RCC 7860 (cell line): ENCODE measurements around the gene SCN2B.

Experiments
- DNase-seq: peaks from one replicate; pipeline ENCODE4 v3.0.0-alpha.2; 2015; ENCODE audit warnings: low spot score
- FAIRE-seq: peaks from 2 replicates; lab custom pipeline; 2012; peaks lifted over from hg19 to GRCh38; lab: Jason Lieb, UNC

The SCN2B gene, protein sequence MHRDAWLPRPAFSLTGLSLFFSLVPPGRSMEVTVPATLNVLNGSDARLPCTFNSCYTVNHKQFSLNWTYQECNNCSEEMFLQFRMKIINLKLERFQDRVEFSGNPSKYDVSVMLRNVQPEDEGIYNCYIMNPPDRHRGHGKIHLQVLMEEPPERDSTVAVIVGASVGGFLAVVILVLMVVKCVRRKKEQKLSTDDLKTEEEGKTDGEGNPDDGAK

DNA sequence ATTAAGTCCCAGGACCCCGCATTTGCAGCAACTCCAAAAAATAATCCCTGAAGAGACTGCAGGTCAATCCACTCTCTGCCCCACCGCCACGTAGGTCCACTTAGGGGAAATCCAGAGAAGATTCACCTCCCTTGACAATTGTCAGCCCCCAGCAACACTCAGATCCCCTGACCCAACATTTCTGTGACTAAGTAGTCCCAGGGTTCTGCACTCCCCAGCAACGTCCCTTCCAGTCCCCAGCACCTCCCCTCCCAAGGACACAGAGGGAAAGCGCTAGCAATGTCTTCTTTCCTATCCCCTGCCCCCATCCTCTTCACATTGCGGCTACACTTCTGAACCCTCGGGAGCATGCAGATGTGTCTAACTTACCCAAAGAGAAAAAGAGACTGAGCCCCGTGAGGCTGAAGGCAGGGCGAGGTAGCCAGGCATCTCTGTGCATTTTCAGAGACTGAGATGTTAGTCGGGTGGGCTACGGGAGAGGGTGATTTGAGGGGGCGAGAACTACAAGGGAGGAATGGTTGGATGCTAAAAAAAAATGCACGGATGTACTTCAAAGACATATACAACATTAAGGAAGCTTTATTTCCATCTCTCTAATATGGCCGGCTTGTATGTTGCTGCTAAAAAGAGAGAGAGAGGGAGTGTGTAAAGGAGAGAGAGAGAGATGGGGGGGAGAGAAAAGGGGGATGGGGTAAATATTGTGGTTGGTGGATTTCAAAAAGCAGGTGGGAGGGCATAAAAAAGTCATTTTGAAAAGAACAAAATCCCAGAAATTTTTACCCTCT is at the start of gene SCN2B:
Gene SCN2B, minus strand, starts transcription at position 647 of the 785 bp plus-strand sequence. Its CDS starts 208 bp downstream, at position 439.
- no peak for FAIRE-seq
- no peak for DNase-seq

DNA sequence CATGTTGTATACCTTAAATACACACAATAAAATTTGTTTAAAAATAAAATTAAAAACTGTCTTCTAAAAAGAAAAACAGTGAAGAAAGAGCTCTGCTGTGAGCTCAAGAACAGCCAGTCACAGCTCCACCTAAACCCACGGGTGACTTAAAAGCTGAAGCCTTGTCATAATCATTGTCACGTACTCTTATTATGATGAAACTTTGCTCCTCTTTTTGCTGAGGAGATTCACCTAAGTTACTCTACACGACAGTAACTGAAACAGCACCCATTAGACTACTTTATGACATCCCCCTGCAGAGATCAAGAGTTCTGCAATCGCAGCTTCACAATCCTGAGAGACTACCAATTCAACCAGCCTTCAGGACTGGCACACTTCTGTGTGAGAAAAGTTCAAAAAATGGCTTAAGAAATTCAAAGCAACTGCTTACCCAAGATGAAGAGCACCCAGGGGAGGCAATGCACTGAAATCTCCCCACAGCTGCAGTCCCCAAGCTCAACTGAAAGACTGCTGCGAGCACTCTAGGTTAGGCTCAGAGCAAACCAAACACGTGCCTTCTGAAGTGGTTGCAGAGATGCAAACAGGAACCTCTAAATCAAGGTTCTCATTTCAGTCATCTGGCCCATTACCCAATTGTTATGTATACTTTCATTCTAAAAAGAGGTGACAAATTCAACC is 48.2 kb upstream of the SCN2B start, which contains the start of gene JAML:
Gene JAML, minus strand, starts transcription at position 501 of the 678 bp plus-strand sequence. CDS start 10,145 bp downstream, outside the sequence.
- no peak for DNase-seq
- FAIRE-seq: no peak

DNA sequence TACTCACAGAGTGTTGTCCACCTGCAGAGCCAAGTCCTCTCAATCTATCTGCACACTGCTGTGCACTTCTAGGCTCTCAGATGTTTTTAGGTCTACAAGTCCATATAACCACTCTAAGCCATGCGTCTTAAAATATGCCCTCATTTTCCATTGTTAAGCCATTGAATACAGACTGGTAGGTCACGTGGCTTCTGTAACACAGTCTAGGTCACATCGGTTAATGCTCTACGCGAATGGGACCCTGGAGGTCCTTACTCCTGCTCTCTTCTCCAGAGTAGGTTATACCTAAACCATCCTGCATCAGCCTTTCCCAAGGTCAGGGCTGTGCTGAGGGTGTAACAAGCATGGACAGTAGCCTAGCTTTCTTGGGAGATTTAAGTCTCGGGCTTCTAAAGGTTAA is 47.6 kb upstream of the SCN2B start:
- DNase-seq (no peak), FAIRE-seq (no peak)

DNA sequence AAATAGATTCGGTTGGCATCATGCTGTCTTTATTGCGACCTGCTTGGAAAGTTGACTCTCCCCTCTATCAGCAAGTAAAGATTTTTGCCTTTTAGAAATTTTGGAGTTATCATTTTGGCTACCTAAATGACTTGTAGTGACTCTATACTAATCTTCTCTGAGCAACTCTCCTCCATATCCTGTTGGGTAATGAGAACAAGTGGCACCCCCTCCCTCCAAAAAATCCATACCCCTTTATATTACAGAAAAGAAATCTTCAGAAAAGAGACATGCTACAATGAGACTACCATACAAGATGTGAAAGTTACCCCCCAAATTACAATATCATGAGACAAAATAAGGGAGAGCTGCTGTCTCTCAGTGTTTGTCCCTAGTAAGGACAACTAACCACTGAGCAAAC is 47.1 kb upstream of the SCN2B start:
- DNase-seq (no peak), FAIRE-seq (no peak)

DNA sequence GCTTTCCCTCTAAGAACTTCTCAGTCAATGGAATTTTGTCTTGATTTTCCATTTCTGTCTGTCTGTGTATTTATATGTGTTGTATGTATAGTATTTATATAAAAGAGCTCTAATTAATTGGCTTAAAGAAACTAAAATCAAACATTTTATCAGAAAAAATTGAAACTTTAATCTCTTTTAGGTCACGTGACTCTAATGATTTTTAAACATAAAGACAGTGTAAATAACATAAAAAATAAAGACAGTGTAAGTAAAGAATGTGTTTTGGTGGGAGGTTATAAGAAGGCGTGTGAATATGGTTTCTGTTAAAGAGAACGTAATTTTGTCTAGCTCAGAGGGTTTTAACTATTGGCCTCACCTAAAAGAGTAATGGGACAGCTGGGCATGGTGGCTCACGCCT is 46.0 kb upstream of the SCN2B start:
- DNase-seq: no peak
- no peak for FAIRE-seq

DNA sequence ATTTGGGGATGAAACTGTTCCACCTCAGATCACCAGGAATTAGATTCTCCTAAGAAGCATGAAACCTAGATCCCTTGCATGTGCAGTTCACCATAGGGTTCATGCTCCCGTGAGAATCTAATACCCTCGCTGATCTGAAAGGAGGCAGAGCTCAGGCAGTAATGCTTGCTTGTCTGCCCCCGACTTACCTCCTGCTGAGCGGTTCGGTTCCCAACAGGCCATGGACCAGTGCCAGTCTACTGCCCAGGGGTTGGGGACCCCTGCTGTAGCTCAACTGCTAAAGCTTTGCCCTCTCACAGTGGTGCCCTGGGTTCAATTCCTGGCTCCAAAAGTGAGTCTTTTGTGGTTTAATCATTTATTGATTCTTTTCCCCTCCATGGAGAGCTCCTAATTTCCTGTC is 45.0 kb upstream of the SCN2B start:
- DNase-seq: no peak
- FAIRE-seq: no peak

DNA sequence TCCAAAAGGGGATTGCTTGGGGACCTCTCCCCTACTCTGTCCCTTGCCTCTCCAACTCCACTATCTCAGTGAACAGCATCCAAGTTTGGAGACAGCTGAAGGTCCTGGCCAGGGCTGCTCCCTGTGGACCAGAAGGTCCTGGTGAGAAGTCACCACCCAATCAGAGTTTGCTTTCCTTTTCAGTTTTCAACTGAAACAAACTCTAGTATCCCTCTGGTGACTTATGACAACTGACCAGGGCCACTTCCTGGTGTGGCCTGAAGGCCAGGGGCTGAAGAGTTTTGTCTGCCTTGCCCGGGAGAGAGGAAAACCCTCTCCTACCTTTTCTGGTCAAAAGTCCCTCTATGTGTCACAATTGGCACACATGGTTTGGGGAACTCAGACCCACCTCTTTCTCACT is 43.3 kb upstream of the SCN2B start:
- no peak for FAIRE-seq
- no peak for DNase-seq

DNA sequence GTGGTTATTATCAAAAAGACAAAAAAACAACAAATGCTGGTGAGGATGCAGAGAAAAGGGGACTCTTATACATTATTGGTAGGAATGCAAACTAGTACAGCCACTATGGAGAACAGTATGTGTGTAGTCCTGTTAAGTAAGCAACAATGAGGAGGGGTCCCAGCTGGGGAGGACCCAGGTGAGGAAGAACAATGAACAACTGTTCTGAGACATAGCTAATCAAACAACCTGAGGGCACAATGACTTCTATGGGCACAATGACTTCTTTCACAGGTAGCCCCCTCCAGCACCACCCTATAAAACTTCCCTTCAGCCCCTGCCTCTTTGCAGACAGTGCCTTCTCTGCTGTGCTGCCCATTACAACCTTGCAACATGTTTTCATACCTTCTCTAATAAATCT is 42.8 kb upstream of the SCN2B start:
- DNase-seq (no peak), FAIRE-seq (no peak)

DNA sequence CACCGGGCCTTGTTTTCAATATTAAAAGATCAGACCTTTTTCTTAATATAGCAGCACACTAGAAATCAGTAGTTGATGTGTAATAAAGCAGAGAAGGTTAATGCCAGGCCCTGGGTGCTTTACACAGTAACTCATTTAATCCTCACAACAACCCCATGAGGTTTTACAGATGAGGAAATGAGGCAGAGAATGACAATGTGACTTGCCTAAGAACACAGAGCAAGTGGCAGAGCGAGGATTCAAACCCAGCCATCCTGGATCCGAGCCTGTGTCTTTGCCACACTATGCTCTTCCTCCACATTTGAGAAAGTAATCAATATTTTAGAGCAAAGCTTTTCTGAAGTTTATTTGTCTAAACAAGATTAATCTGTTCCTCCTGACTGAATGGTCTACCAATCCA is 41.1 kb upstream of the SCN2B start:
- DNase-seq: no peak
- FAIRE-seq: no peak

DNA sequence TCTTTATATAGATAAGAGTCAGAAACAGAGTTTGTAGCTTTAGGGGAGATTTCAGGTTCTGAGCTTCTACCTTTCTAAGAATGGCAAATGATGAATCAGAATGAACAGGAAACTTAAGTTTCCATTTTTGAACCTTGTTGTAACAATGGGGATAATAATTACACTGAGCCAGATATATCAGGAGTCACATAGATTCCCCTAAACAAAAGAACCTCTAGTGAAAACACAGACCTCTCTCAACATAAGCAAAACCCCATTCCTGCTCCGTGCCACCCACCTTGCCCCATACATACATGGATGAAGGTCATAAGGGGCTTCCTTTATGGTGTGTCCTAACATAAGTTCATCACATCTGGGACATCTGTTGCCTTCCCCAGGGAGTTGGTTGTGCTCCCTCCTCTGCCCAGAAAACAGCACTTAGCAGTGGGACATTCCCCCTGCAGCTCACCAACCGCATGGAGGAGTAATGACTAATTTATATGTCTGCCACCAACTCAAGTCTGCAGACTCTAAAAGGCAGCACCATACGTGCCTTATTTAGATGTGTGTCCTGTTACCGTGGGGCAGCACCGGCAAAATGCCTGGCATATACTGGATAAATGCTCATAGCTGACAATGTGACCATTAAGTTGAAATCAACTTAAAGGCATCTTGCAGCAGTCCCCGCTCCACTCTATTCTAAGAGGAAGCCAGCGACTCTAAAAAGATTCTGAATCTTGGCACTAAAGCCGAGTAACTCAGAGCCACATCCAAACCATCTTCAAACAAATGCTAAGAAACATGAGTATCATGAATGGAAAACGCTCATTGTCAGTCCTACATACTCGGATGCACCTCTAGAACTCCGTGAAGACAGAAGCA is 40.4 kb upstream of the SCN2B start:
- no peak for FAIRE-seq

DNA sequence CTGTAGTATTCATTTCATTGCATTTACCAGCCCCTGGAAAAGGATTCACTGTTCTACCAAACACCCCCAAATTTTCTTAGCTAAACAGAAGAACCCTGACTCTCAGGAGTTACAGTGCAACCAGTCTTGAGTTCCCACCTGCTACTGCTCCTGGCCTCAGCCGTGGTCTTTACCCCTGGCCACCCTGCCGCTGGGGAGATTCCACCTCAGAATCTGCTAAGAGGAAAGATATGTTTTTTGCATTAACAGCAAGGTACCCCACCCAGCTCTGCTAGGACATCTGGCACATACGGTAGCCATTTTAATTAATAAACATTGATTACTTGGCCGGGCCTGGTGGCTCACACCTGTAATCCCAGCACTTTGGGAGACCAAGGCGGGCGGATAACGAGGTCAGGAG is 39.3 kb upstream of the SCN2B start:
- FAIRE-seq (no peak), DNase-seq (no peak)

More for the DNA sequence above, 40.4 kb upstream of the SCN2B start:
- DNase-seq: no peak

DNA sequence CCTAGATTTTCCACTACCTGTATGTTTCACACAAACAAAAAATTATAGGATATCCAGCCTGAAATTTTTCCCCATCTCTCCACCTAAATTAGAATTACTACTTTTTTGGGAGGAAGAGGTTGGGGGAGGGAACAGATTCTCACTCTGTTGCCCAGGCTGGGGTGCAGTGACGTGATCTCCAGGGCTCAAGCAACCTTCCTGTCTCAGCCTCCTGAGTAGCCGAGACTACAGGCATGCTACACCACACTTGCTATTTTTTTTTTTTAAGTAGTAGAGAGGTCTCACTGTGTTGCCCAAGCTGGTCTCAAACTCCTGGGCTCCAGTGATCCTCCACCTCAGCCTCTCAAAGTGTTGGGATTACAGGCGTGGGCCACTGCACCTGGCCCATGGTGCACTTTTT is 38.8 kb upstream of the SCN2B start:
- no peak for FAIRE-seq
- no peak for DNase-seq

DNA sequence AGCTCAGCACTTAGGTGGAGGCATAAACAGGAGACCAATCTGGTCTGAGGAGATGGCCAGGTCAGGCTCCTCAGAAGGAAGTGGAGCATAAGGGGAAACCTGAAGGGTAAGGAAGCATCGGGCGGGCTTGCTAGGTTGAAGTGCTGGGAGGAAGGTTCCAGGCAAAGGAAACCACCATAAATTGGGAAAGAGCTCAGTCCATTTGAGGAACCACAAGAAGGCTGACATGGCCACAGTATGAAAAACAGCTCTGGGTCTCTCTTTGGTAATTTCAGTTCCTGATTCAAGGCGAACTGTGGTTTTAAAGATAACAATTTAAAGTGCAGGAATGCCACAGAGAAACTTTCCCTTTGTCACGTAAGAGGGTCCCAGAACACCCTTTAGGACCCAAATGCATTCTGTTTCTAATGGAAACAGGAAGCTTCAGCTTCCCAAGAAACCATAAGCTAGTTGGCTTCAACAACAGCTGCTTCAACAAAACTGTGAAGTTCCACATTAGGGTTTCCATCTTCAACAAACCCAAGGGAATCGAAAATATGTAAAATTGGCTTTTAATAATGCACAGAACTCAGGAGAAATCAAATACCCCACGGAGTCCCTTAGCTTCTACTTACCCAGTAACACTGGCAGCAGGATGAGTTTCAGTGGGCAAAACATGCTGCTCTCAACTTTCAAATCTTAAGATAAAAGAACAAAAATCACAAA is 37.9 kb upstream of the SCN2B start:
- FAIRE-seq: no peak
- DNase-seq: no peak

DNA sequence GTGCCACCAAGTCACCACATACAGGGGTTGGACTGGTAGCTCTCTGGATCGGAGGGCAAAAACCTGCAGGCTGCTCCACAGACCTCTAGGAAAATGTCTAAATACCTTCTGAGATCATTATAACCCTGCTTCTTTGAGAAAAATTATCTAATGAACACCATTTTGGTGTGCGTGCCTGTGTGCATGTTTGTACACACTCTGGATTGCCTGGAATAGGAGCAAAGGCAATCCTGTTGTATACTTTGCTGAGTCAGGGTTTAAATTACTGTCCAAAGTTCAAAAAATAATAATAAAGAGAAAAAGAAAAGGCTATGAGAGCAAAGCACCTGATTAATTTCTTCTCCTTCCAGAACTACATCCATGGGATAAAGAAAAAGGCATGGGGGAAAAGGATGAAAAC is 37.3 kb upstream of the SCN2B start:
- no peak for FAIRE-seq
- no peak for DNase-seq

DNA sequence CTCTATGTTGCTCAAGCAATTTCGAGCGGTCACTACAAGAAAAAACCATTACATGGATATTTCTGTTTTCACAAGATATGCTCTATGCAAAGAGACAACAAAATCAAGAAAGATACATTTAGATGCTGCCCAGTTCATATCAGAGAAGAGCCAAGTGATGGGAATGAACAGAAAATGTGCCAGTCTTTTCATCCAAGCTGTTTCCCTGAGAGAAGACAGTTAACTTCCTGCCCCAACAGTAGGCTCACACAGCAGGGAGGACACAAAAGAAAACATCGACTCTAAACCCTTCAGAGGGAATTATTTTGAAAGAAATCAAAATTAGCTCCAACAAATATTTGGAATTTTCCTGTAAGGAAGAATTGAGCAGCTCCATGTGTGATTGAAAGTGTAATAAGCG is 36.8 kb upstream of the SCN2B start:
- no peak for DNase-seq
- FAIRE-seq: no peak

DNA sequence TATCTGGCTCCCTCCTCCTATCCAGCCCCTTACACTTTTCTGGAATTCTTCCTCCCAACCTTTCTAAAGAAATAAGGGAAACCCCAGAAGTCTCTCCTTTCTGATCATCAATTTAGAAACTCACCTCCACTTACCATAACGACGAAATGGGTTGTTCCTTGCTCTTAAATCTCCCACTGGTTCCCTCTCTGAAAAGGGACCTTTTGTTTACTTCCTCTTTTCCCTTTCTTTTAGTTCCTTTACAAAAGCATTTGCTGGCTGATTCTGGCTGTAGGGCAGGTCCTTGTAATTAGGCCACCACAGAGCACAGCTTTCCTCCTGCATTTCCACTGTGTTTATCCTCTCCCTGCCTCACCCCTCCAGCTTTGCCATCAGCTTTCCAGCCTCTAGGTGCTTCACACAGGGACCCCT is 36.3 kb upstream of the SCN2B start:
- DNase-seq: no peak
- FAIRE-seq: no peak

DNA sequence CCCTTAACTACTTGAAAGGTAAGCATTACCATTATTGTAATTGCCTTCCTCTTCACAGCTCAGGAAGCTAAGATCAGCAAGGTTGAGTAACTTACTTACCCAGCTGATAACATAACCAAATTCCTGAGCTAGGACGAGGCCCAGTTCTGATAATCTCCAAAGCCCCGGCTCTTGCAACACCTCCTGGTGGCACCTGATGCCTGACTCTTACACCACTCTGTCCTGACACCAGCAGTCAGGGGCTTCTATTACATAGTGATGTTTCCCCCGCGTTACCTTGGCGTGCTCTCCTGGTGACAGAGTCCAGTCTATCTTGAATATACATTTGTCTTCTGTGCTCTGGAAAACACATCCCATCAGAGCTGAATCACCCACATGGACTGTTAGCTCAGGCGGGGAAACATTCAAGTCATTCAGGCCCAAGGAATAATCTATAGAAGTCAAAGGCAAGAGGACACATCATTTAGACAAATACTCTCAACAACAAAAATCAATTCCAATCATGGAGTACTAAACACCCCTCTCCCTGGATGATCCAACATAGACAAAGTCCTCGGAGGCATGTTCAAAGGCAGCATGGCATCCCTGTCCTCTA is 35.8 kb upstream of the SCN2B start:
- FAIRE-seq (no peak), DNase-seq (no peak)

DNA sequence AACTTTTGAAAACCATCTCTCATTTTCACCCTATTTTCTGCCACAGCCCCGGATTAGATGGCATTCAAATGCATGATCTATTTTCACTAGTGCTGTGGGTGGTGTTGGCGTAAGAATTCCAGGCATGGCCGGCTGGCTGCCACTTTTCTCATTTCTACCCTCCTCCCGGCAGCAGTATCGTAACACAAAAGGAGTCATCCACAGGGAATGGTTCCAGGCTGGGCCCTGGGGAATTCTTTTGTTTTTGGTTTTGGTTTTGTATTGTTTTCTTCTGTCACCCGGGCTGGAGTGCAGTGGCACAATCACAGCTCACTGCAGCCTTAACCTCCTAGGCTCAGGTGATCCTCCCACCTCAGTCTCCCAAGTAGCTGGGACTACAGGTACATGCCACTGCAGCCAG is 34.6 kb upstream of the SCN2B start:
- no peak for FAIRE-seq
- no peak for DNase-seq

DNA sequence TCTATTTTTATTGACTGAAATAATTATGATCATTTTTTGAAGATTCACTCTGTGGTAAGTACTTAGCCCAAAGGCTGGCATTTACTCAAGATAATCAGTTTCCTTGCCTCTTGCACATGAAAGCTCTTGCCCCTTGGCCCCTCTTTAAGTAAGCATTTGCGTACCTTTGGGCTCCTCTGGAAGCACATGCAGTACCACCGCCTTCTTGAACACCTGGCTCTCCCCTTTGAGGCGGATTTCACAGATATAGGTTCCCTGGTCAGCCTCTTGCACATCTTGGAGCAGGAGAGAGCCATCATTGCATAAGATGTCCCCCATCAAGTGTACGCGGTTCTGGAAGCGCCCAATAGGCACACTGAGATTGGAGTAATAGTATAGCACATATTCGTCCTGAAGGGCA is 33.9 kb upstream of the SCN2B start:
- no peak for FAIRE-seq
- DNase-seq: no peak

DNA sequence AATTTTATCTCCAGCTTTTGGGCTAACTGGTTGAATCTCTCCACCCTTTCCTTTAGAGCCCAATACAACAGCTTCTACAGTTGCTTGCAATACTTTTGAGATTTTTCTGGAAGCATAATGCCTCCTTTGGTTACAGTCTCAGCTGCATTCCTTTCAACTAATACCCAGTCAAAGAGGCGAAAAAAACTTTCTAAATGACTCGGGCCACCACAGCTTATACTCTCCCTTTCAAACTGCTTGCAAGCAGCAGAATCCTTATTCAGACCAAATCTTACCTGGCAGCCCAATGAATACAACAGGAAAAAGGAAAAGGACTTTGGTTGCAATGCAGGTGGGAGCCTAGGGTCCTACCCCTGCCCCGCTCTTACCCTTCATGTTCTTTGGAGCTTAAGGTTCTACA is 32.6 kb upstream of the SCN2B start:
- FAIRE-seq (no peak), DNase-seq (no peak)
